HepG2 (cell line): ENCODE results near the gene RAB30. TPM values are rescaled to one million over a fixed set of nuclear protein-coding genes. Genes with fewer than 3 reads are reported as not detected.
A peak's percentile ranks its signal among the peaks of the same experiment; 100 is the strongest.

Experiments used
- FOSL1 ChIP-seq: sonication (generic); formaldehyde crosslinking; IDR thresholded peaks from 2 replicates; pipeline ENCODE4 v1.9.0; 2021; ENCODE audit warnings: missing genetic modification reagents, borderline replicate concordance
- HOXA9 ChIP-seq: sonication (generic); formaldehyde crosslinking; IDR thresholded peaks from 2 replicates; pipeline ENCODE4 v1.8.1; 2022; ENCODE audit warnings: missing genetic modification reagents, mild to moderate bottlenecking, moderate library complexity, borderline replicate concordance
- KLF11 ChIP-seq: IDR thresholded peaks from 2 replicates; pipeline ENCODE4 v1.6.1; 2016; ENCODE audit warnings: missing compliant biosample characterization
- MAFG ChIP-seq: sonication (generic); formaldehyde crosslinking; IDR thresholded peaks from 2 replicates; pipeline ENCODE4 v1.5.1; 2020; ENCODE audit warnings: mild to moderate bottlenecking, missing genetic modification reagents
- MBNL3 ChIP-seq: fragments of 250-450 bp; sonication (Bioruptor Pico); conservative IDR thresholded peaks from 2 replicates; pipeline ENCODE4 v1.8.0; 2022; ENCODE audit warnings: mild to moderate bottlenecking, inconsistent platforms
- MEIS2 ChIP-seq: sonication (generic); formaldehyde crosslinking; IDR thresholded peaks from 2 replicates; pipeline ENCODE4 v1.9.0; 2021; ENCODE audit warnings: mild to moderate bottlenecking, missing genetic modification reagents
- NFATC3 ChIP-seq: sonication (generic); formaldehyde crosslinking; IDR thresholded peaks from 2 replicates; pipeline ENCODE4 v1.5.1; 2020; ENCODE audit warnings: mild to moderate bottlenecking, missing genetic modification reagents
- NFRKB ChIP-seq: fragments of 450-650 bp; IDR thresholded peaks from 2 replicates; pipeline ENCODE4 v1.6.1; 2017
- PAF1 ChIP-seq: IDR thresholded peaks from 2 replicates; pipeline ENCODE4 v1.6.1; 2016; ENCODE audit warnings: missing genetic modification reagents, missing compliant biosample characterization
- PHF8 ChIP-seq: sonication (generic); formaldehyde crosslinking; IDR thresholded peaks from 2 replicates; pipeline ENCODE4 v1.5.0; 2020; ENCODE audit warnings: missing genetic modification reagents
- RAD21 ChIP-seq: fragments of 450-650 bp; formaldehyde crosslinking; IDR thresholded peaks from 2 replicates; pipeline ENCODE4 v1.5.0; 2020; ENCODE audit warnings: mild to moderate bottlenecking
- RARA ChIP-seq: IDR thresholded peaks from 2 replicates; pipeline ENCODE4 v1.6.1; 2016; ENCODE audit warnings: missing genetic modification reagents, missing compliant biosample characterization
- RBM39 ChIP-seq: fragments of 200-400 bp; formaldehyde crosslinking; IDR thresholded peaks from one replicate; pipeline ENCODE4 v1.6.1; 2018; ENCODE audit warnings: antibody characterized with exemption, mild to moderate bottlenecking, low read depth, low read length; ENCODE audit not compliant: poor library complexity, severe bottlenecking
- RFXANK ChIP-seq: IDR thresholded peaks from 2 replicates; pipeline ENCODE4 v1.6.1; 2016
- TBX2 ChIP-seq: sonication (generic); formaldehyde crosslinking; IDR thresholded peaks from 2 replicates; pipeline ENCODE4 v1.5.0; 2020; ENCODE audit warnings: missing genetic modification reagents, mild to moderate bottlenecking, borderline replicate concordance
- ZMYM4 ChIP-seq: sonication (generic); formaldehyde crosslinking; IDR thresholded peaks from 2 replicates; pipeline ENCODE4 v1.8.1; 2023; ENCODE audit warnings: mild to moderate bottlenecking, missing genetic modification reagents
- ZNF367 ChIP-seq: sonication (generic); formaldehyde crosslinking; IDR thresholded peaks from 2 replicates; pipeline ENCODE4 v1.4.0; 2020; ENCODE audit warnings: missing genetic modification reagents, borderline replicate concordance
- ZNF431 ChIP-seq: sonication (generic); formaldehyde crosslinking; IDR thresholded peaks from 2 replicates; pipeline ENCODE4 v1.9.0; 2022; ENCODE audit warnings: missing genetic modification reagents, low read depth, mild to moderate bottlenecking, borderline replicate concordance
- ZNF879 ChIP-seq: sonication (generic); formaldehyde crosslinking; IDR thresholded peaks from 2 replicates; pipeline ENCODE4 v1.8.1; 2023; ENCODE audit warnings: missing genetic modification reagents
- polyA plus RNA-seq, 8 experiments: library from polyadenylated mRNA; depleted of rRNA in 3 of 8; stranded (reverse) in 7 of 8; unstranded in 1 of 8; fragments of >200 nt; fragmentation: Illumina TruSeq in 4 of 8; extraction: Trizol in 4 of 8; gene quantifications; 2 replicates each; pipeline versions ENCODE4 v1.2.1 to v1.2.3, GENCODE V29; 2011 to 2016; ENCODE audit warnings: low read depth in 4 of 8, missing spikeins in 1 of 8, mixed read lengths in 1 of 8; ENCODE audit not compliant: insufficient read depth in 1 of 8
- total RNA-seq, 5 experiments: library from RNA; depleted of rRNA; stranded (reverse); fragments of >200 nt; fragmentation: Illumina TruSeq; extraction: Trizol; gene quantifications; 2 replicates each; pipeline ENCODE4 v1.2.3, GENCODE V29; 2016; ENCODE audit warnings: low read depth in 1 of 5
- TF ChIP-seq, protein P1 (sequence below): sonication (generic); formaldehyde crosslinking; IDR thresholded peaks from 2 replicates; pipeline ENCODE4 v1.5.0; 2020; ENCODE audit warnings: mild to moderate bottlenecking, missing genetic modification reagents, borderline replicate concordance
- TF ChIP-seq, protein P2 (sequence below): sonication (generic); formaldehyde crosslinking; IDR thresholded peaks from 2 replicates; pipeline ENCODE4 v1.4.0; 2020; ENCODE audit warnings: missing genetic modification reagents
- TF ChIP-seq, protein P3 (sequence below): IDR thresholded peaks from 2 replicates; pipeline ENCODE4 v1.6.1; 2016; ENCODE audit warnings: missing compliant biosample characterization, missing genetic modification reagents, borderline replicate concordance
- TF ChIP-seq, protein P4 (sequence below): sonication (generic); formaldehyde crosslinking; IDR thresholded peaks from 2 replicates; pipeline ENCODE4 v1.4.0; 2020; ENCODE audit warnings: missing genetic modification reagents, mild to moderate bottlenecking, borderline replicate concordance

The RAB30 gene
- total and polyA plus RNA-seq, 2 of the 13 experiments (the other 11 are each of a cell fraction or from before 2014, with no cell fraction given), result 3.7 to 5.0 TPM

GRCh38 chr11:82988936-82989627 lies 82.6 kb downstream of the RAB30 start (continued):
- TF ChIP-seq, protein P1, sequence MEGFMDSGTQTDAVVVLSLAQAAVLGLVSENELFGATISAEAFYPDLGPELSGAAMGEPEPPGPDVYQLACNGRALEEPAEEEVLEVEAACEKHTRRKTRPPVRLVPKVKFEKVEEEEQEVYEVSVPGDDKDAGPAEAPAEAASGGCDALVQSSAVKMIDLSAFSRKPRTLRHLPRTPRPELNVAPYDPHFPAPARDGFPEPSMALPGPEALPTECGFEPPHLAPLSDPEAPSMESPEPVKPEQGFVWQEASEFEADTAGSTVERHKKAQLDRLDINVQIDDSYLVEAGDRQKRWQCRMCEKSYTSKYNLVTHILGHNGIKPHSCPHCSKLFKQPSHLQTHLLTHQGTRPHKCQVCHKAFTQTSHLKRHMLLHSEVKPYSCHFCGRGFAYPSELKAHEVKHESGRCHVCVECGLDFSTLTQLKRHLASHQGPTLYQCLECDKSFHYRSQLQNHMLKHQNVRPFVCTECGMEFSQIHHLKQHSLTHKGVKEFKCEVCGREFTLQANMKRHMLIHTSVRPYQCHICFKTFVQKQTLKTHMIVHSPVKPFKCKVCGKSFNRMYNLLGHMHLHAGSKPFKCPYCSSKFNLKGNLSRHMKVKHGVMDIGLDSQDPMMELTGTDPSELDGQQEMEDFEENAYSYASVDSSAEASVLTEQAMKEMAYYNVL (CRISPR knock-in tag), result peak; percentile 44; the same call in 1 of the 2 replicates
- TF ChIP-seq ZNF431 (CRISPR knock-in tag) (no peak), MEIS2 (peak; percentile 74; the same call in 1 of the 2 replicates), PAF1 (CRISPR knock-in tag) (no peak), ZNF879 (CRISPR knock-in tag) (no peak), RBM39 (no peak), ZMYM4 (CRISPR knock-in tag) (peak; percentile 74; the same call in 1 of the 2 replicates), RFXANK (no peak; the same call in 1 of the 2 replicates), TBX2 (peak; percentile 68; the same call in 1 of the 2 replicates), HOXA9 (no peak), PHF8 (CRISPR knock-in tag) (peak; percentile 27; the same call in 1 of the 2 replicates), NFRKB (no peak), ZNF367 (CRISPR knock-in tag) (no peak), KLF11 (0 out of 2 replicates have a peak, but pooled peaks have one; percentile 19), NFATC3 (CRISPR knock-in tag) (no peak), MAFG (peak; percentile 62; the same call in 1 of the 2 replicates), RARA (CRISPR knock-in tag) (peak; percentile 69), RAD21 (peak; percentile 34; the same call in 1 of the 2 replicates), FOSL1 (CRISPR knock-in tag) (peak; percentile 52; the same call in 1 of the 2 replicates), MBNL3 (CRISPR knock-in tag) (no peak)
- TF ChIP-seq, protein P2, sequence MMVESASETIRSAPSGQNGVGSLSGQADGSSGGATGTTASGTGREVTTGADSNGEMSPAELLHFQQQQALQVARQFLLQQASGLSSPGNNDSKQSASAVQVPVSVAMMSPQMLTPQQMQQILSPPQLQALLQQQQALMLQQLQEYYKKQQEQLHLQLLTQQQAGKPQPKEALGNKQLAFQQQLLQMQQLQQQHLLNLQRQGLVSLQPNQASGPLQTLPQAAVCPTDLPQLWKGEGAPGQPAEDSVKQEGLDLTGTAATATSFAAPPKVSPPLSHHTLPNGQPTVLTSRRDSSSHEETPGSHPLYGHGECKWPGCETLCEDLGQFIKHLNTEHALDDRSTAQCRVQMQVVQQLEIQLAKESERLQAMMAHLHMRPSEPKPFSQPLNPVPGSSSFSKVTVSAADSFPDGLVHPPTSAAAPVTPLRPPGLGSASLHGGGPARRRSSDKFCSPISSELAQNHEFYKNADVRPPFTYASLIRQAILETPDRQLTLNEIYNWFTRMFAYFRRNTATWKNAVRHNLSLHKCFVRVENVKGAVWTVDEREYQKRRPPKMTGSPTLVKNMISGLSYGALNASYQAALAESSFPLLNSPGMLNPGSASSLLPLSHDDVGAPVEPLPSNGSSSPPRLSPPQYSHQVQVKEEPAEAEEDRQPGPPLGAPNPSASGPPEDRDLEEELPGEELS (CRISPR knock-in tag), result peak; percentile 83
- TF ChIP-seq, protein P3, sequence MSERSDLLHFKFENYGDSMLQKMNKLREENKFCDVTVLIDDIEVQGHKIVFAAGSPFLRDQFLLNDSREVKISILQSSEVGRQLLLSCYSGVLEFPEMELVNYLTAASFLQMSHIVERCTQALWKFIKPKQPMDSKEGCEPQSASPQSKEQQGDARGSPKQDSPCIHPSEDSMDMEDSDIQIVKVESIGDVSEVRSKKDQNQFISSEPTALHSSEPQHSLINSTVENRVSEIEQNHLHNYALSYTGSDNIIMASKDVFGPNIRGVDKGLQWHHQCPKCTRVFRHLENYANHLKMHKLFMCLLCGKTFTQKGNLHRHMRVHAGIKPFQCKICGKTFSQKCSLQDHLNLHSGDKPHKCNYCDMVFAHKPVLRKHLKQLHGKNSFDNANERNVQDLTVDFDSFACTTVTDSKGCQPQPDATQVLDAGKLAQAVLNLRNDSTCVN, result no peak
- TF ChIP-seq, protein P4, sequence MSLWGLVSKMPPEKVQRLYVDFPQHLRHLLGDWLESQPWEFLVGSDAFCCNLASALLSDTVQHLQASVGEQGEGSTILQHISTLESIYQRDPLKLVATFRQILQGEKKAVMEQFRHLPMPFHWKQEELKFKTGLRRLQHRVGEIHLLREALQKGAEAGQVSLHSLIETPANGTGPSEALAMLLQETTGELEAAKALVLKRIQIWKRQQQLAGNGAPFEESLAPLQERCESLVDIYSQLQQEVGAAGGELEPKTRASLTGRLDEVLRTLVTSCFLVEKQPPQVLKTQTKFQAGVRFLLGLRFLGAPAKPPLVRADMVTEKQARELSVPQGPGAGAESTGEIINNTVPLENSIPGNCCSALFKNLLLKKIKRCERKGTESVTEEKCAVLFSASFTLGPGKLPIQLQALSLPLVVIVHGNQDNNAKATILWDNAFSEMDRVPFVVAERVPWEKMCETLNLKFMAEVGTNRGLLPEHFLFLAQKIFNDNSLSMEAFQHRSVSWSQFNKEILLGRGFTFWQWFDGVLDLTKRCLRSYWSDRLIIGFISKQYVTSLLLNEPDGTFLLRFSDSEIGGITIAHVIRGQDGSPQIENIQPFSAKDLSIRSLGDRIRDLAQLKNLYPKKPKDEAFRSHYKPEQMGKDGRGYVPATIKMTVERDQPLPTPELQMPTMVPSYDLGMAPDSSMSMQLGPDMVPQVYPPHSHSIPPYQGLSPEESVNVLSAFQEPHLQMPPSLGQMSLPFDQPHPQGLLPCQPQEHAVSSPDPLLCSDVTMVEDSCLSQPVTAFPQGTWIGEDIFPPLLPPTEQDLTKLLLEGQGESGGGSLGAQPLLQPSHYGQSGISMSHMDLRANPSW (CRISPR knock-in tag), result no peak
